HepG2 (cell line): ENCODE results near the gene SMC1B. TPM values are rescaled to one million over a fixed set of nuclear protein-coding genes. Genes with fewer than 3 reads are reported as not detected.

Experiments used
- HIC2 ChIP-seq: sonication (generic); formaldehyde crosslinking; IDR thresholded peaks from 2 replicates; pipeline ENCODE4 v1.9.0; 2022; ENCODE audit warnings: low read depth, missing genetic modification reagents
- HNF4G ChIP-seq, 2 experiments: sonication (generic) in 1 of 2; formaldehyde crosslinking in 1 of 2; IDR thresholded peaks; 2 replicates each; pipeline versions ENCODE4 v1.4.0 to v1.6.1; 2011 to 2020; ENCODE audit warnings: borderline replicate concordance in 2 of 2, low read depth in 2 of 2, mild to moderate bottlenecking in 2 of 2, low read length in 1 of 2, missing genetic modification reagents in 1 of 2, moderate library complexity in 1 of 2
- KLF9 ChIP-seq: IDR thresholded peaks from 2 replicates; pipeline ENCODE4 v1.6.1; 2016; ENCODE audit warnings: low read depth
- MXD4 ChIP-seq: IDR thresholded peaks from 2 replicates; pipeline ENCODE4 v1.6.1; 2016; ENCODE audit warnings: mild to moderate bottlenecking, missing biosample characterization, missing genetic modification reagents
- ONECUT2 ChIP-seq: sonication (generic); formaldehyde crosslinking; IDR thresholded peaks from 2 replicates; pipeline ENCODE4 v1.4.0; 2020; ENCODE audit warnings: missing genetic modification reagents
- RAD21 ChIP-seq: fragments of 450-650 bp; formaldehyde crosslinking; IDR thresholded peaks from 2 replicates; pipeline ENCODE4 v1.5.0; 2020; ENCODE audit warnings: mild to moderate bottlenecking
- SOX6 ChIP-seq, 2 experiments: fragments of 450-650 bp in 1 of 2; sonication (generic) in 1 of 2; formaldehyde crosslinking in 1 of 2; IDR thresholded peaks; 2 replicates each; pipeline versions ENCODE4 v1.4.0 to v1.6.1; 2017 to 2020; ENCODE audit warnings: antibody characterized with exemption in 1 of 2, mild to moderate bottlenecking in 1 of 2, missing genetic modification reagents in 1 of 2
- SRSF4 ChIP-seq: fragments of 200-400 bp; formaldehyde crosslinking; IDR thresholded peaks from one replicate; pipeline ENCODE4 v1.6.1; 2018; ENCODE audit warnings: mild to moderate bottlenecking, low read depth, low read length, moderate library complexity; ENCODE audit not compliant: poor library complexity, severe bottlenecking
- ZBTB10 ChIP-seq: sonication (generic); formaldehyde crosslinking; IDR thresholded peaks from 2 replicates; pipeline ENCODE4 v1.4.0; 2020; ENCODE audit warnings: missing genetic modification reagents, borderline replicate concordance
- ZBTB33 ChIP-seq: sonication (generic); formaldehyde crosslinking; IDR thresholded peaks from 2 replicates; pipeline ENCODE4 v1.4.0; 2020; ENCODE audit warnings: missing genetic modification reagents
- ZMYM2 ChIP-seq: sonication (generic); formaldehyde crosslinking; IDR thresholded peaks from 2 replicates; pipeline ENCODE4 v1.8.0; 2022; ENCODE audit warnings: mild to moderate bottlenecking, missing genetic modification reagents
- ZNF296 ChIP-seq: sonication (generic); formaldehyde crosslinking; conservative IDR thresholded peaks from 2 replicates; pipeline ENCODE4 v1.5.0; 2020; ENCODE audit warnings: mild to moderate bottlenecking, missing genetic modification reagents
- ZNF382 ChIP-seq: sonication (generic); formaldehyde crosslinking; IDR thresholded peaks from 2 replicates; pipeline ENCODE4 v1.5.0; 2020; ENCODE audit warnings: missing genetic modification reagents, mild to moderate bottlenecking, borderline replicate concordance
- ZNF556 ChIP-seq: sonication (generic); formaldehyde crosslinking; IDR thresholded peaks from 2 replicates; pipeline ENCODE4 v1.4.0; 2020; ENCODE audit warnings: mild to moderate bottlenecking, missing genetic modification reagents, borderline replicate concordance
- ZNF773 ChIP-seq: sonication (generic); formaldehyde crosslinking; IDR thresholded peaks from 2 replicates; pipeline ENCODE4 v1.4.0; 2020; ENCODE audit warnings: missing genetic modification reagents, borderline replicate concordance
- polyA plus RNA-seq, 8 experiments: library from polyadenylated mRNA; depleted of rRNA in 3 of 8; stranded (reverse) in 7 of 8; unstranded in 1 of 8; fragments of >200 nt; fragmentation: Illumina TruSeq in 4 of 8; extraction: Trizol in 4 of 8; gene quantifications; 2 replicates each; pipeline versions ENCODE4 v1.2.1 to v1.2.3, GENCODE V29; 2011 to 2016; ENCODE audit warnings: low read depth in 4 of 8, missing spikeins in 1 of 8, mixed read lengths in 1 of 8; ENCODE audit not compliant: insufficient read depth in 1 of 8
- total RNA-seq, 5 experiments: library from RNA; depleted of rRNA; stranded (reverse); fragments of >200 nt; fragmentation: Illumina TruSeq; extraction: Trizol; gene quantifications; 2 replicates each; pipeline ENCODE4 v1.2.3, GENCODE V29; 2016; ENCODE audit warnings: low read depth in 1 of 5
- TF ChIP-seq, protein P1 (sequence below): sonication (generic); formaldehyde crosslinking; IDR thresholded peaks from 2 replicates; pipeline ENCODE4 v1.4.0; 2020; ENCODE audit warnings: mild to moderate bottlenecking, missing genetic modification reagents

SMC1B gene
- total and polyA plus RNA-seq, 2 of the 13 experiments (the other 11 are each of a cell fraction or from before 2014, with no cell fraction given) = not detected

DNA sequence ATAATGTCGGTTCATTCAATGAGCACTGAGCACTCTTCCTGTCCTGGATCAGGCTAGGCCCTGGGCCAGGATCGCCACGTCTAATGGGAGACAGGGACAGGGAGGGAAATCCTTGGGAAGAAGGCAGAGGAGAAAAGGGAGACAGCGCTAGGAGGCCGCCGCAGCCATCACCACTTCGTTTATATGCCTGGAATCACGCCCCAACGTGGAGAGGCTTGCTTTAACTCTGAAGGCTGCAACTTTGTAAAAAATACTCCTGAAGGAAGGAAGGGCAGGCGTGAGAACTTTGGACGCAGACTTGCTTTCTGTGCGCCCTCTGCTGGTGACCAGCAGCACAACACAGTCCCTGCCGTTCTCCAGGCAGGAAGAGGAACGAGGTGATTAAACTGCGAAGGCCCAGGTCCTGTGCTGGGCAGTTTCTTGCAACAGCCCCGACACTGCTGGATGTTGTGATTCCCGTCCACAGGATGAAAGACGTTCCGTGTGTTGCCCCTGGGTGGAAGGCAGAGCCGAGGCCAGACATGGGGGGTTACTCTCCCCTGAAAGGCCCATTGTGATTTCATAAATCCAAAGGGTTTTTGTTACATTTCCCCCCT lies 22.2 kb upstream of the SMC1B start (continued):
- peak; percentile 63; the same call in 1 of the 2 replicates for TF ChIP-seq ZBTB33 (CRISPR knock-in tag)
- TF ChIP-seq ZNF556 (CRISPR knock-in tag) = peak; percentile 59; the same call in 1 of the 2 replicates
- no peak for TF ChIP-seq ZMYM2 (CRISPR knock-in tag)
- TF ChIP-seq RAD21 = peak; percentile 86
- TF ChIP-seq, protein P1, sequence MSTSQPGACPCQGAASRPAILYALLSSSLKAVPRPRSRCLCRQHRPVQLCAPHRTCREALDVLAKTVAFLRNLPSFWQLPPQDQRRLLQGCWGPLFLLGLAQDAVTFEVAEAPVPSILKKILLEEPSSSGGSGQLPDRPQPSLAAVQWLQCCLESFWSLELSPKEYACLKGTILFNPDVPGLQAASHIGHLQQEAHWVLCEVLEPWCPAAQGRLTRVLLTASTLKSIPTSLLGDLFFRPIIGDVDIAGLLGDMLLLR = no peak
- TF ChIP-seq ZNF382 (CRISPR knock-in tag) = no peak
- no peak for TF ChIP-seq KLF9 (CRISPR knock-in tag)
- TF ChIP-seq ZBTB10 (CRISPR knock-in tag) = no peak
- TF ChIP-seq SRSF4 = no peak
- no peak for TF ChIP-seq SOX6 (IDR thresholded peaks at IDR 0.05)
- peak; percentile 53; the same call in 1 of the 2 replicates for TF ChIP-seq SOX6 (CRISPR knock-in tag; IDR thresholded peaks at IDR 0.05)
- TF ChIP-seq MXD4 (CRISPR knock-in tag) = 0 out of 2 replicates have a peak, but pooled peaks have one; percentile 41
- TF ChIP-seq HIC2 = no peak
- no peak for TF ChIP-seq ONECUT2 (CRISPR knock-in tag)
- TF ChIP-seq ZNF296 = no peak
- TF ChIP-seq ZNF773 (CRISPR knock-in tag) = no peak
- peak; percentile 69; the same call in 1 of the 2 replicates for TF ChIP-seq HNF4G (IDR thresholded peaks at IDR 0.05; ENCODE audit: borderline replicate concordance, low read depth, low read length)
- peak; percentile 42; the same call in 1 of the 2 replicates for TF ChIP-seq HNF4G (CRISPR knock-in tag; IDR thresholded peaks at IDR 0.05; ENCODE audit: borderline replicate concordance, low read depth)
